GM03348 (cell line): Measurements from ENCODE around the gene DBN1.
A peak's percentile ranks its signal among the peaks of the same experiment; 100 is the strongest.

ENCODE experiments used
- DNase-seq: peaks from one replicate; pipeline ENCODE4 v3.0.0; 2012; ENCODE audit warnings: low spot score

The DBN1 gene

DNA sequence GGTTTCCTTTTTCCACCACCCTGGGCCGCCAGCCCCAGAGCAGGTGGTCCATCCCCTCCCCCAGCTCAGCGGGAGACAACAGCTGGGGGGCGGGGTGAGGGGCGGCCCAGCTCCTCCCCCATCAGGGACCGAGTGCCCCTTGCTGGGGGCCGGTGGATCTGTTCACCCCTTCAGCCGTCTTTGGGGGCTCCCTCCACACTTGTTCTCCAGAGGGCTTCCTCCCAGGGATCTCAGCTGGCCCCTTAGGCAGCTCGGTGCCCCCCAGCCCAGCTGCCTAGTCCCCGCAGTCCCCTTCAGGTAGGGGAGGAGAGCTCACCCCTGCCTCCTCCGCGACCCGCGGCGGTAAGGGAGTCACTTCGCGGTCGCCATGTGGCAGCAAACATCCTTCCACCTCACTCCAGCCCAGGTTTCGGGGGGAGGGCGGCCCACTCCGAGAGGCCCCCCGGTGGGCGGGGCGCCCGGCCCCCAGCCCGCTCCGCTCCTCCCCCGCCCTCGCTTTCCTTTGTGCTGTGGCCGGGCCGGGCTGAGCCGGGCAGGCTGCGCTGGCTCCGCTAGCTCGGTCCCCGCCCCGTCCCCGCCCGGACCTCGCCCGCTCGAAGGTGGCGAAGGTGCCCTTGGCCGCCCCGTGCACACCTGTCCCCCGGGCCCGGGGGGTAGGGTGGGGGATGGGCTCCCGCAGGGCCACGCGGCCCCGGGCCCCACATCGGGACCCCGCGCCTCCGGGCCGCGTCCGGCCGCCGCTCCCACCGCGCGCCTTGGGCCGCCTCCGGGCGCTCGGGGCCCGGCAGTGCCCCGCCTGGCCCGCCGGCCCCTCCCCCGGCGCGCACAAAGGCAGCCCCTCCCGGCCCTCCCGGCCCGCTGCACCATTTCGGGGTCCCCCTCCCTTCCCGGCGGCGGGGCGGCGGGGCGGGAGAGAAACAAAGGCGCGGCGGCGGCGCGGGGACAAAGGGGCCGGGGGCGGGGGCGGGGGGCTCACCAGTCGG is 683 bp downstream of the DBN1 start:
- DNase-seq: peak; percentile 78

DNA sequence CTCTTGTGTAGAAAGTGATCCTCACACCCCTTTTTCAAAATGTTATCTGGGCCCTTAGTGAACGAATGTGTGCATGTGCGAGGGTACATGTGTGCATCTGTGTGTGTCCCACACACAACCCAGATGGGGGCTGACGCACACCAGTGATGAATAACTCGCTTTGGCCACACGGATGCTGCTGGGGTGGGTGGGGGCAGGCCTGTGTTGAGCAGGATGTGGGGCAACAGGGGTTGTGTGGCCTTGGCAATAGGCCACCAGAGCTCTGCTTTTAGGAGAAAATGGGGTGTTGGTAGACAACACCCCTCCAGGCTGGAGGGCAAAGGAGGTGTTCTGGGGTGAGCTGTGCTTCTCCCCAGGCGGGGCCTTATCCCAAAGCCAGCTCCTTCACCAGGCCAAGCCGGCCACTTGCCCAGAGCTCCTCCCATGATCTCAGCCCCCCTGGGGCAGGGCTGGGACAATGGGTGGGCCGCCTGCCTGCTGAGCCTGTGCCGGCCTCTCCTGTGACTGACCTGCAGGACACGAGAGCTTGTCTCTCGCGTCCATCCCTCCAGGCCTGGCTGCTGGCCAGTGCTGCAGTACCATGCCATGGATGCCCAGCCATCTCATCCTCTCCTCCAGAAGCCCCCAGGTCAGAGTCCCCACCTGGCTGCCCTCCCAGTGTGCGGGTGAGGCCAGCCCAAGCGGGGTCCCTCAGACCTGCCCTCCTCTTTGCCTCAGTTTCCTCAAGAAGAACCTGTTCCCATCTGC is 1.7 kb downstream of the DBN1 start:
- DNase-seq: peak; percentile 69

DNA sequence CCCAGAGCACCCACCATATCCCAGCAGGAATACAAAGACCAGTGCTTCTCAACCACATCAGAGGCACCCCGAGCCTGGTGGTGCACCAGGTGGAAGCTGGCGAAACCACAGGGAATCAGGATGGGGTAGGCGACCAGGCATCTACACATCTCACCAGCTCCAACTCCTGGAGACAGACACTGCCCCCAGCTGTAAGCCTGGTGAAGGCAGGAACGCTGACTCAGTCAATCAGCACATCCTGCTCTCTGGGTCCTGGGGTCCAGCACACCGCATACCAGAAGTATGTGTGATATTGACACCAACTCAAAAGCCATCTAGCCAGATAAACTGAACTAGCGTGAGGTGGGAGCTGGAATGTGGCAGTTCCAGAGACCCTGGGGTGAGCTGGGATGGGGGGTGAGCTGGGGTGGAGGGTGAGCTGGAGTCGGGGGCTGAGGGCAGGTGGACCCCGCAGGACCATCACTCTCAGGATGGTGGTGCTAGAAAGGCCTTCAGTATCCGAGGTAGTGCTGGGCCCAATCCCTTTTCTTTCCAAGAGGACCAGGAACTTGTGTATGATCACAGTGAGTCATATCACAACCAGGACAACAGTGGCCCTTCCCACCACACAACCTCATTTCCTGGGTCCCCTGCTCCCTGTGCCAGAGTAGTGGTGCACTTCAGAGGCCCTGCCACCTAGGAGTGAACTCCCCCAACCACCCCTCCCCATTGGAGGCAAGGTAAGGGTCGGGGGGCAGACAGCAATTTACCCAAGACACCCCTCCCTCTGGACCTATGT is 2.5 kb downstream of the DBN1 start:
- DNase-seq: no peak

DNA sequence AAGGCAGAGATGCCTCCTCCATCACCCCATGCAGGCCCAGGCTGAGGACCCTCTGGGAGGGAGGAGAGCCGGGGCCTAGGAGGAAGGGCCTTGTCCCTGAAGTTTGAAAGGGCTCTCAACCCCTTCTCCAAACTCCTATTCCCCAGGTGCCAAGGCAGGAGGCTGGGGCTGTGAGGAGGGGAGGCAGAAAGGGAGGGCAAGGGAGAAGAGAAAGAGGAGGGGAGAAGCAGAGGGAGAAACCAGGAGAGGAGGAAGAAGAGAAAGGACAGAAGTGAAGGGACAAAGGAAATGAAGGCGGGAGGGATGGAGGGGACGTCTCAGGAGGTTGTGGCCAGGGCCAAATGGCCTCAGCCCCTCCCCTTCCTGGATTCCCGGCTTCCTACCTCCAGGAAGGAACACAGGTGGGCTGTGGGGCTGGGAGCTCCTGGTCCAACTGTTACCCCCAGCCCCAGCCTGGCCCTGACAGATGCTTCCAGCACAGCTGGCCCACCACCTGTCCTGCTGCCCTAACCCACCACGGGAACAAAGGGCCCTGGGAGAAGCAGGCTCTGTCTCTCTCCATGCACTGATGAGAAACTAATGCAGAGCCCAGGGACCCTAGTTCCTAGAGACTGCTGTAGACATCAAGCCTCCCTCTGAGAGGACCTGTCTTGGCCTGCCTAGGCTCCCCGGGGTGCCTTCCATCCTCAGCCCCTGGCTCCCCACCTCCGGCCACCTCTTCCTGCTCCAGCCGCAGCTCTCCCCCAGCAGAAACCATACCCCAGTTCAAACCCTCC is 3.5 kb downstream of the DBN1 start:
- DNase-seq: no peak

DNA sequence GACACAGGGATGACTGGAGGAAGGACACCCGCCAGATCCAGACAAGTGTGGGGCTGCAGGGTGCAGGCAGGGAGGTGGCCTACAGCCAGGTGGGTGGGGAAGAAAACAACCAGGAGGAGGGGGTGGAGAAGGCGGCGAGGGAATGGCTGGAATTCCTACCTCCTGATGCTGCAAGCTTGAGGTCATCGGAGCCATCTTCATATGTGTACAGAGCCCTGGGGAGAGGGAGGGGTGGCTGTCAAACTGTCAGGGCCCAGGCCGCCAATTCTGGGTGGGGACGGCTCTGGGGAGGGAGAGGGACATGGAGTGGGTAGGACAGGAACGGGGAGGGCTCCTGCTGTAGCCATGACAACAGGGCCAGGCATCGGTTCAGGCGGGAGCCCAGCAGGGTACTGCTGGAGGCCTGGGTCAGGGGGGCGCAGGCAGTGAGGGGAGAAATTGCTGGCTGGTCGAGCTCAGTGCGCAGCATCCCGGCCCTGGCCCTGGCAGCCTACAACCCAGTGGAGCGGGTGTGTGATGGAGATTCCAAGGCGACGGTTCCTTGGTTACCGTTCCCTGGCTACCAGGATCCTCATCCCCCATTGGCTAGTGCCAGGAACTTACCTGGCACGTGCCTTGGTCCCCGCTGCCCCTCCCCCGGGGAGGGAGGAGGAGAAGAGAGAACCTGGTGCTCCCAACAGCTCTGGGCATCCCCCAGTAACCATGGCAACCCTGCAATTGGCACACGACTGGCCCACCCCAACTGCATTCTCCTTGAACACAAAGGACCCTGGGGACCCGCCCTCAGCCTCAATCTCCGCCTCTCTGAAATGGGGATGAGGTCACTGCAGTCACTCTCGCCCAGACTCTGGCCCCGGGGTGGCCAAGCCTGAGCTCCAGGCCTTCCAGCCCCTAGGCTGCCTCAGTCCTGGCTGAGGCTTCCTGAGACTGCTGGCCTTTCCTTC is 4.5 kb downstream of the DBN1 start:
- peak; percentile 72 for DNase-seq

DNA sequence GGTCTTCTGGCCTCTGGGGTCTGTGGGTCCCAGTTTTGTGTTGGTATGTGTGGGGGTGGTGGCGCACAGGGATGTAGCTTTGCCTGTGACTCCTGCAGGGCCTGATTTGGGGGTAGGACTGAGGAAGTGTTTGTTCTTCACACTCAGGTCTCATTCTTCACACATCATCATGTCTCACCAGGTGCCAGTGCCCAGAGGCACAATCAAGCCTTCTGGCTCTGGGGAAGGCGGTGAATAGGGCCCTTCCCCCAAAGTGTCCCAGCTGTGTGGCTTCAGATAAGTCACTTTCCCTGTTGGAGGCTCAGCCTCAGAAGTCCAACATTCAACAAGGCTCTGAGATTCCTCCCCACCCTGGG is 5.1 kb downstream of the DBN1 start:
- DNase-seq: no peak

DNA sequence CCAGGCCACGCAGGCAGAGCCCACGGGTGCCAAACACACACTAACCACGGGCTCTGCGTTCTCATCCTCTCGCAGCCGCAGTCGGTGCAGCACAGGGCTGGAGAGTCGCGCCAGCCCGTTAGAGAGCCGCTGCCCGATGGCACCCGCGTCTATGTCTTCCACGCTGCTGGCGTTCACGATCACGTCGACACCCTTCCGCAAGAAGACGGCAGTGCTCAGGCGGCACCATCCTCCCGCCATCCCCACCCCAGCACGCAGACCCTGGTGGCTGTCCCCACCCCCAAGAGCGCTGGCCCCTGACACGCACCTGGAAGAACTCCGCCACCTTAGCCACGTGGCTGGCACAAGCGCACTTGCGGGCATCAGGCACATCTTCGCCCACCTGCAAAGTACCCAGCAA is 6.0 kb downstream of the DBN1 start:
- DNase-seq: no peak

DNA sequence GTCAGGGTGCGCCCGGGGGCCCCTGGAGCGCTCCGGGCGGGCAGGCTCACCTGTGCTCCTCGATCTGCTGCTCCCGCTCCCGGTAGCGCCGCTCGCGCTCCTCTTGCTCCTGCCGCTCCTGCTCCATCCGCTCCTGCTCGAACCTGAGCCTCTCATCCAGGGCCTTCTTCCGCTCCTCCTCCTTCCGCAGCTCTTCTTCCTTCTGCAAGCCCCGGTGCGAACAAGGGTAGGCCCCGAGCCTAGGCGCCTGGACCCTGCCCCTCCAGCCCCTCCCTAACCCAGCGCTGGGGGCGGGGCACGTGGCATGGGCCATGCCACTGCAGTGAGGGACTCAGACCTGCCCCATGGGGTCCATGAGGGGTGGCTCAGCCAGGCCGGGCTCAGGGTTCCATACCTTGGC is 6.6 kb downstream of the DBN1 start:
- DNase-seq: no peak

DNA sequence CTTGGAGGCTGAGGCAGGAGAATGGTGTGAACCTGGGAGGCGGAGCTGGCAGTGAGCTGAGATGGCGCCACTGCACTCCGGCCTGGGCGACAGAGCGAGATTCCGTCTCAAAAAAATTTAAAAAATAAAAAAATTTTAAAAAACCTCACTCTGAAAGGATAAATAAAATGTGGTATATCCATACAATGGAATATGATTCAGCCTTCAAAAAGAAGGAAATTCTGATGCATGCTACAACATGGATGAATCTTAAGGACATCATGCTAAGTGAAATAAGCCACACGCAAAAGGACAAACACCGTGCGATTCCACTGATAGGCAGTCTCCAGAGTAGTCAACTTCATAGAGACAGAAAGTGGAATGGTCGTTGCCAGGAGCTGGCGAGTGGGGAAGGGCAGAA is 8.4 kb downstream of the DBN1 start:
- no peak for DNase-seq

DNA sequence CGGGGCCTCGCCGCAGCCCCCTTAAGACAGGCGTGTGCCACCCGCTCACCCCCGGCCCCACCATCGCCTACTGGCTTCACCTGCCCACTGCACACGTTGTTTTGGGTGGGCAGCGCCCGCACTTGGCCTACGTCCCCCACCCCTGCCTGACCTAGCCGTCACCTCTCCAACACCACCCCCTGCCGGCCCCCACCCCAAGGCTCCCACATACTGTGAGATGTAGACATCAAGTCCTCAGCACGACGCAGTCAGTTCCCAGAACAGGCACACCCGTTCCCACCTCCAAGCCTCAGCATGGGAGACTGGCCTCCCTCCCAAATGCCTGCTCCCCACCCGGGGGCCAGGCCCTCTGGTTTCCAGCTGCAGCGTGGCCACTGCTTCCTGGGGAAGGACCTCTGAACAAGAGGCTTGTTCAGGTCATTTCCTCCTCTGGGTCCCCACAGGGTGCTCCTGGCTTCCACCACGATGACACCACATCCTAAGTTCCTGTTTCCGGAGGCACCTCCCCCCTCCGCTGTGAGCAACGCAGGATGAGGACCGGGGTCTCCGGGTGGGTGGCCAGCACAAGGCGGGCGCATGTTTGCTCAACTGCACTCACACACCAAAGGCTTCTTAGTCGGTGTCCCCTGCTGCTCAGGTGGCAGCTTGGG is 11.3 kb downstream of the DBN1 start:
- no peak for DNase-seq

DNA sequence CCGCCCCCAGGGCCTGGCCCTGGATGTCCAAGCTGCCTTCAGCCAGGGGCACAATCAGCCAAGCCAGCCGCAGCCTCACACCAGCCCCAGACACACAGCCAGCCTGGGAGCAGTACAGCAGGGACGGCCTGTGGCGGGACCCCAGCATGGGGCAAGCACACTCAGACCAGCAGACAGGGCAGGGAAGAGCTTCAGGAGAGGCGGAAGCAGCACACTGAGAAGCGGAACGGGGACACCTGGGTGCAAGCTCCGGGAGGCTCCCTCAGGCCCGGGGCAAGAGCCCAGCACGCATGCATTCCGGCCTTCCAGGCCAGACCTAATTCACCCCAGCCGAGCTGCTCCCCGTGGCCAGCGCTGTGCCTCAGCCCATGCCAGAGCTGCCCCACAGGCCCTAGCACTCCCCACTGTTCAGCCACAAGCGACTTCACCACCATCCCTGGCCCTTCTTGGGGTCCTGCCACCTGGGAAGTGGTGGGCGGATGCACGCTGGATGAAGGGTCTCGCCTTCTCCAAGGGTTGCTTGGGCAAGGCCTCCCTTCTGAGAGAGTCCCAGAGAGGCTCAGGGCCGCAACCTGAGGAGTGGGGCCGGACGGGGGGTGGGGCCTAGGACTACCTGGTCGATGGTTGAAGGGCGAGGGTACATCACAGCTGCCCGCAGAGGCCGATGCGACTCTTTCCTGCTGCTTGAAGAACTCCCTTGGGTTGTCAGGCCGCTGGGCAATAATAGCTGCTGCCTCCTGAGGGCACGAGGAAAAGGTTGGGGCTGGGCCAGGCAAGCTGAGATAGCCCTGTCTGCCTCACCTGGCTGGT is 13.4 kb downstream of the DBN1 start:
- no peak for DNase-seq

DNA sequence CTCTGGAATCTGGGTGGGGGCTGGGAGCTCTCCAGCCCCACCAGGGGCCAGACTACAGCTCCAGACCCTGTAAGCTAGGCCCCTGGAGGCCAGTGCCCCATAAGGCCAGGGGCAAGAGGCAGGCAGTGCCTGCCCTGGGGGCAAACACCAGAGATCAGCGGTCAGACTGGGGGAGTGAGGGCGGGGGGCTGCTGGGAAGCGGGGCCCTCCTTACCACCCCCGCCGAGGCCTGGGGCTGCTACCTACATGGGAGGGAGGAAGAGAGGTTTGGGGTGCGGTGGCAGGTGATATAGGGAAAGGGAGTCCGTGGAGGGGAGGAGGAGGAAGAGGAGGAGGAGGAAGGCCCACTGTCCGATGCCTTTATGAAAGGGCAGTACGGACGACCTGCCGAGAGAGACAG is 14.1 kb downstream of the DBN1 start:
- no peak for DNase-seq

DNA sequence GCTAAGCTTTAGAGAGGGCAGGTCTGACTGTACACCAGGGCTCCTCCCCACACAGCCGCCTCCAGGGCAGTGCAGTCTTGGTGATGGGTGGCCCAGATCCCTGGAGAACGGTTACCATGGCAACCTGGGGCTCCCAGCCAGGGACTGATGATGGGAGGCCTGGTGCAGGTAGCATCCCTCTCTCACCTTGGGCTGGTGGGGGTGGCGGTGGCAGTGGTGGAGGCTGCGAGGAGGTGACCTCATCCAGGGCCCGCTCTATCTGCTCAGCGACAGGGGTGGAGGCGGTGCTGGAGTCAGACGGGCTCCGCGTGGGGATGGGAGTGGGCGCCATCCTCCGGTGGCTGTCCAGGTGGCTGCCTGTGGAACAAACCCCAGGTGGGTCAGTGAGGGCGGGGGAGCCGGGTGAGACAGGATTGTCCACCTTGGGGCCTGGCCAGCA is 14.5 kb downstream of the DBN1 start:
- no peak for DNase-seq

DNA sequence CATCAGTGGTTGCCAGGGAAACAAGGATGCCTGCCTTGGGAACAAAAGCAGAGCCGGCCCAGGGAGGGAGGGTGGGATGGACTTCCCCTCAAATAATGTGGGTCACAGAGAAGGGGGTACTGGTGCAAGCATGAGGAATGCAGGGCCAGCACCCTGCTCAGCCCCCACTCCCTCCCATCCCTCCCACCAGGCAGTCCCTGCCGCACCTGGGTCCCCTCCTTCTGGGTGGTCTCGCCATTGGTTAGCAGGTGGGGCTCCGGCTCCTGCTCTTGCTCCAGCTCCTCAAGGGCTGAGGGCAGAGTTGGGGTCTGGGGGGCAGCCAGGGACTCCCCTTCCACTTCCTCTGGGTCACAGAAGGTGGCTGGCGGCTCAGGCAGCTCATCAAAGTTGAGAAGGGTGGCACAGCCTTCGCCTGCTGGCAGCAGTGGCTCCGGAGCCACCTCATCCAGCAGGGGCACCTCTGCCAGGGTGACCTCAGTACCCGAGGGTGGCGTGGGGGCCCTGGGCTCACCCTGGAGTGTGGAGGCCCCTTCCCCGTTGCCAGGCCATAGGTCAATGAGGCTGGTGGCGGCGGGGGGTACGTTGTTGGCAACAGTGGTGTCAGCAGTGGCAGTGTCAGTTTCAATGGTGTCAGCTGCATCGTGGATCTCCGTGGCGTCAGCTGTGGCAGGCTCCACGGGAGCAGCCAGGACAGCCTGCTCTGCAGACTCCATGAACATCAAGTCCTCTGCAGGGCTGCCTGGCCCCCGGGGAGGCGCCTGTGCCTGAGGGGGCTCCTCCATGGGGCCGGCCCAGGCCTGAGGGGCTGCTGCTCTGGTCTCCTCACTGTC is 15.4 kb downstream of the DBN1 start:
- DNase-seq: no peak

DNA sequence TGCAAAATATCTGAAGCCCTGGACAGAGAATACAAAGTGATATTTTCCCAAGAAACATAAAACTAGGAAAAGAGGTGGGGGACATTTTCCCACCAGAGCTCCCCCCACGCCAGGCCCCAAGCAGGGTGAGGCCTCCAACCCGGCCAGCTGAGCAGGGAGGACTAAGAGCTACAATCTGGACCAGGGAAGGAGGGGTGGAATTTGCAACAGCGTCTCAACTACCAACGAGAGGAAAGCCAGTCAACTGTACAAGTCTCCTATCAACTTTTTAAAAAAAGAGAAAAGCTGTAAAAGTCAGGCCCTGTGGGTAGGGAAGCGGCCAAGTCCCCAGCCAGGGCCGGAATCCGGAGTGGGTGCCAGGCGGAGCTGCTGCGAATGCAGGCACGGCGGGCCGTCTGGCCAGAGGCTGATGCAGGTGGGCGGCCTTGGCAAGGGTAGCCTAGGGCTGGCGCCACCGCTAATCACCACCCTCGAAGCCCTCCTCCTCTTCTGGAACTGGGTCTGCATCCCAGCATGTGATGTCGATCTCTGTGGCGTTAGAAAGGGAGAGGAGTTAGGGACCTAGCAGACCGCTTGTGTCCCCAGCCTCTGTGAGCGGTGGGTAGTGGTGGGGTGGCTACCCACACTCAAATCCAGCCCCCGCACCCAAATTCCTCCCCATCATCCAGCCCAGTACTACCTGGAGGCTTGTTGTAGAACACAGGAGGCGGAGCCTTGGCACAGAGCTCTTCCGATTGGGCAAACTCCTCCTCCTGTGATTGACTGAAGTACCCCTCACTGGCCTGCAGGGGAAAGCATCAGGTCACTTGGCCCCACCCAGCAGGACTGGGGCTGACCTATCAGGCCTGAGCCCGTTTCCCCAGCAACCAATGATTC is 16.2 kb downstream of the DBN1 start:
- peak; percentile 94 for DNase-seq

DNA sequence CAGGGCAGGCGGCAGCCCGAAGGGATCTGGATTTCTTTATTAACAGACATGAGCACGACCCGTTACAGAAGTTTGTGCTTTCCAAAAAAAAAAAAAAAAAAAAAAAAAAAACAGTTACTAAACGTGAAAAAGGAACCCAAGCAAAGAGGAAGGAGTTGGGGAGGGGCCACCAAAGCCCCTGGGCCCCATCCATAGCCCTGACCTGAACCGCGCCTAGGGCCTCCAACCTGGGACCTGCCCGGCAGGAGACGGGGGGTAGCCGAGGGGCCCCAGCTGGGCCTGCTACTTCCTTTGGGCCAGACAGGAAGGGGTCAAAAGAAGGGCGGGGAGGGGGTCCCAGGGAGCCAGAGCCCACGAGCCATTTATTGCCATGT is 16.9 kb downstream of the DBN1 start:
- DNase-seq: no peak
